Measurements from ENCODE around the gene ZCCHC24. TPM values are rescaled to one million over a fixed set of nuclear protein-coding genes. Genes with fewer than 3 reads are reported as not detected.

The ZCCHC24 gene
- total RNA-seq, 1 donor from 2014 or later = 1.6 TPM

GRCh38 chr10:79412516-79412915 is 32.9 kb downstream of the ZCCHC24 start:
- no peak for DNase-seq (ENCODE audit: low spot score, unreplicated experiment)
- Mint-ChIP-seq H3K36me3 (ENCODE audit: insufficient read depth) (no peaks in the 10 kb centered on the region), H3K4me1 (ENCODE audit: low read depth) (no peaks in the 10 kb centered on the region), H3K27me3 (peaks cover 12% of the 10 kb centered on the region), H3K9me3 (ENCODE audit: low read depth) (no peaks in the 10 kb centered on the region), H3K4me3 (ENCODE audit: low read depth) (no peak overlapping the region), H3K27ac (no peak overlapping the region)
- TF ChIP-seq, protein P1, sequence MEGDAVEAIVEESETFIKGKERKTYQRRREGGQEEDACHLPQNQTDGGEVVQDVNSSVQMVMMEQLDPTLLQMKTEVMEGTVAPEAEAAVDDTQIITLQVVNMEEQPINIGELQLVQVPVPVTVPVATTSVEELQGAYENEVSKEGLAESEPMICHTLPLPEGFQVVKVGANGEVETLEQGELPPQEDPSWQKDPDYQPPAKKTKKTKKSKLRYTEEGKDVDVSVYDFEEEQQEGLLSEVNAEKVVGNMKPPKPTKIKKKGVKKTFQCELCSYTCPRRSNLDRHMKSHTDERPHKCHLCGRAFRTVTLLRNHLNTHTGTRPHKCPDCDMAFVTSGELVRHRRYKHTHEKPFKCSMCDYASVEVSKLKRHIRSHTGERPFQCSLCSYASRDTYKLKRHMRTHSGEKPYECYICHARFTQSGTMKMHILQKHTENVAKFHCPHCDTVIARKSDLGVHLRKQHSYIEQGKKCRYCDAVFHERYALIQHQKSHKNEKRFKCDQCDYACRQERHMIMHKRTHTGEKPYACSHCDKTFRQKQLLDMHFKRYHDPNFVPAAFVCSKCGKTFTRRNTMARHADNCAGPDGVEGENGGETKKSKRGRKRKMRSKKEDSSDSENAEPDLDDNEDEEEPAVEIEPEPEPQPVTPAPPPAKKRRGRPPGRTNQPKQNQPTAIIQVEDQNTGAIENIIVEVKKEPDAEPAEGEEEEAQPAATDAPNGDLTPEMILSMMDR (IDR thresholded peaks at IDR 0.05; ENCODE audit: unreplicated experiment) = no peak

GRCh38 chr10:79411546-79412495 is 33.6 kb downstream of the ZCCHC24 start:
- no peaks in the 10 kb centered on the region for H3K9me3 Mint-ChIP-seq (ENCODE audit: low read depth)
- no peaks in the 10 kb centered on the region for H3K36me3 Mint-ChIP-seq (ENCODE audit: insufficient read depth)
- H3K4me3 Mint-ChIP-seq (ENCODE audit: low read depth) = no peak overlapping the region
- H3K4me1 Mint-ChIP-seq (ENCODE audit: low read depth) = no peaks in the 10 kb centered on the region
- TF ChIP-seq, protein P1 (IDR thresholded peaks at IDR 0.05; ENCODE audit: unreplicated experiment) = no peak
- no peak overlapping the region for H3K27ac Mint-ChIP-seq
- H3K27me3 Mint-ChIP-seq = peaks cover 12% of the 10 kb centered on the region
- DNase-seq (ENCODE audit: low spot score, unreplicated experiment) = no peak

DNA sequence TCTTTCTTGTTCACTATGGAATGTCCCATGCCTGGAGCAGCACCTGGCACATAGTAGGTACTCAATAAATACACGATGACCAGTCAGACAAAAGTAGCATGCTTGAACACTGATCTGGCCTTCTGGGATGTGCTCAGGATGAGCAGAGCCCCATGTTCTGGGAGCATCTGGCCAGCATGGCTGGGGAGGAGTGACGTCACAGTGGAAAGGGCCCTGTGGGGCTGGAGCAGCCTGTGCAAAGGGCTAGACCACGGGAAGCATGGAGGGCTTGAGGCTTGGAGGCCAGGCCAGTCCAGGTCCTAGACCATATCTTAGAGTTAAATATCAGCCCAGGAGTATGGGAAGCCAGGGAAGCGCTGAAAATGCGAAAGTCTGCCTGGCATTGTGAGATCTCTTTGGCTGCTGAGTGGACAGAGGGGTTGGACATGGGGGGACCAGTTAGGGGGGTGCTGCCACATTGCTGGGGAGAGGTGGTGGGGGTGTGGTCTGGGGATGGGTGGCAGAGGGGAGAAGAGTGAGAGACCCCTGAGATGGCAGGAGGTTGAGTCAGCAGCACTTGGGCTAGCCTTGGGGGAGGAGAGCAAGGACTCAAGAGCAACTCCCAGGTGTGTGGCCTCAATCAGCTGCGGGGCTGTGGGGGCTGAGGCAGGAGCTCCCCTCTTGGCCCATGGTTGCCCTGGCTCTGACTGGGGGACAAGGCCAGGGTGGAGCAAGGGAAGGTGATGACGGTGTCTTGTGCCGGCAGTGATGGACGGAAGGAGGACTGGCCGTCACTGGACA is 34.9 kb downstream of the ZCCHC24 start:
- TF ChIP-seq, protein P1 (IDR thresholded peaks at IDR 0.05; ENCODE audit: unreplicated experiment) = no peak
- Mint-ChIP-seq H3K4me1 (ENCODE audit: low read depth) (peaks cover 3% of the 10 kb centered on the region), H3K36me3 (ENCODE audit: insufficient read depth) (no peaks in the 10 kb centered on the region), H3K9me3 (ENCODE audit: low read depth) (no peaks in the 10 kb centered on the region), H3K4me3 (ENCODE audit: low read depth) (no peak overlapping the region), H3K27me3 (peaks cover 12% of the 10 kb centered on the region), H3K27ac (peak overlapping the region; percentile 47)
- no peak for DNase-seq (ENCODE audit: low spot score, unreplicated experiment)

DNA sequence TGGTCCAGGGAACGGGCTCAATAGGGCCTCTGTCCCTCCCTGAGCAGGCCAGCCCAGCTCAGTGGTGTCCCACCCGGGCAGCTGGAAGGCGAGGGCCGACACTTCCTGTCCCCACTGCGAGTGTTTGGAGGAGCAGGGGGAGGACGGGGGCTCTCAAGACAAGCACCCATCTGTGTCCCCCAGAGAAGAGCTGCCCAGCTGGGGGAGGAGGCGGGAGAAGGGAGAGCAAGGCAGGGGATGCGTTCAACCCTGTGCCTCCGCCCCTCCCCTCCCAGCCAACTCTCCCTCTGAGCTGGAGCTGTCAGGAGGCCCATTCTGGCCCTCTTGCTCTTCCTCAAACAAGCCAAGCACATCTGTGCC is 35.7 kb downstream of the ZCCHC24 start:
- no peaks in the 10 kb centered on the region for H3K9me3 Mint-ChIP-seq (ENCODE audit: low read depth)
- no peak for DNase-seq (ENCODE audit: low spot score, unreplicated experiment)
- no peak overlapping the region for H3K27ac Mint-ChIP-seq
- H3K36me3 Mint-ChIP-seq (ENCODE audit: insufficient read depth) = no peaks in the 10 kb centered on the region
- H3K4me3 Mint-ChIP-seq (ENCODE audit: low read depth) = no peak overlapping the region
- peaks cover 14% of the 10 kb centered on the region for H3K27me3 Mint-ChIP-seq
- H3K4me1 Mint-ChIP-seq (ENCODE audit: low read depth) = peaks cover 5% of the 10 kb centered on the region
- TF ChIP-seq, protein P1 (IDR thresholded peaks at IDR 0.05; ENCODE audit: unreplicated experiment) = no peak

- Mint-ChIP-seq H3K4me1 (ENCODE audit: low read depth) (peaks cover 10% of the 10 kb centered on the region), H3K36me3 (ENCODE audit: insufficient read depth) (no peaks in the 10 kb centered on the region), H3K27ac (no peak overlapping the region), H3K9me3 (ENCODE audit: low read depth) (no peaks in the 10 kb centered on the region), H3K4me3 (ENCODE audit: low read depth) (no peak overlapping the region), H3K27me3 (peaks cover 19% of the 10 kb centered on the region)
- TF ChIP-seq, protein P1 (IDR thresholded peaks at IDR 0.05; ENCODE audit: unreplicated experiment) = no peak
- no peak for DNase-seq (ENCODE audit: low spot score, unreplicated experiment)
These were observed 36.2 kb downstream of the ZCCHC24 start for GRCh38 chr10:79409038-79409725.

Data from progenitor cell of endocrine pancreas (in vitro differentiated cells).